HG03097 (cell line): Measurements from ENCODE around the gene TSC2.

ENCODE experiments used
- ATAC-seq: cut with Tn5 transposase; IDR thresholded peaks from one replicate; pipeline ENCODE4 v1.9.1; 2021; ENCODE audit not compliant: unreplicated experiment, low FRiP score

The TSC2 gene

GRCh38 chr16:2082983-2083364 is 35.2 kb downstream of the TSC2 start:
- ATAC-seq: no peak

DNA sequence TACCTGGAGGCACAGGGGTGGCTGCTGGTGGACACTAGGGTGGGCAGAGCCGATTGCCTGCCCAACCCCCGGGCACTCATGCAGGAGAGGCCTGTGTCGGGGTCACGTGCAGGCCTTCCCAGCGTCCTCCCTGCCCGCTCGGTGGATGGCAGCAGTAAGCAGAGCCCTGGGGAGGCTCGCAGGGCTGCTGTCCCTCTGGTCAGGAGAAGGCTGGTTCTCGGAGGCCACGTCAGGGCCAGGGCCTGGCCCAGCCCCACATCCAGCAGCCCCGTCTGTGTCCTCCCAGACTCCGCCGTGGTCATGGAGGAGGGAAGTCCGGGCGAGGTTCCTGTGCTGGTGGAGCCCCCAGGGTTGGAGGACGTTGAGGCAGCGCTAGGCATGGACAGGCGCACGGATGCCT is 35.6 kb downstream of the TSC2 start:
- no peak for ATAC-seq

DNA sequence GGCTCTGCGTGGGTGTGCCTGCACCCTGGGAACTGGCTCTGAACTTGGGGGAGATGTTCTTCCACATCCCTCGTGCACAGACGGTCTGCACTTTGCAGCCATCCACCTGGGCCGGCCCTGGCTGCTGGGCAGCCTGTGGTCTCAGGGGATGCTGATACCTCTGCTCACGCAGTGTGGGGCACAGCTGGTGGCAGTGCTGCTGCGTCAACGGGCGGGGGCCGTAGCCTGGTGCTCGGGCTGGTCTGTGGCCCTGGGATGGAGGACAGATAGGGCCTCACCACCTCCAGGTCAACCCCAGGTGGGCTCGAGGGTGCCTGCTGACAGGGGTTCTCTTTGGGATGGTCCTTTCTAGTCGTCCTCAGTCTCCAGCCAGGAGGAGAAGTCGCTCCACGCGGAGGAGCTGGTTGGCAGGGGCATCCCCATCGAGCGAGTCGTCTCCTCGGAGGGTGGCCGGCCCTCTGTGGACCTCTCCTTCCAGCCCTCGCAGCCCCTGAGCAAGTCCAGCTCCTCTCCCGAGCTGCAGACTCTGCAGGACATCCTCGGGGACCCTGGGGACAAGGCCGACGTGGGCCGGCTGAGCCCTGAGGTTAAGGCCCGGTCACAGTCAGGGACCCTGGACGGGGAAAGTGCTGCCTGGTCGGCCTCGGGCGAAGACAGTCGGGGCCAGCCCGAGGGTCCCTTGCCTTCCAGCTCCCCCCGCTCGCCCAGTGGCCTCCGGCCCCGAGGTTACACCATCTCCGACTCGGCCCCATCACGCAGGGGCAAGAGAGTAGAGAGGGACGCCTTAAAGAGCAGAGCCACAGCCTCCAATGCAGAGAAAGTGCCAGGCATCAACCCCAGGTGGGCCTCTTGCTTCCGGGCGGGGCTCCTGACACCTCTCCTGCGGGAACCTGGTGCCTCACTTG is 36.3 kb downstream of the TSC2 start:
- ATAC-seq: no peak

DNA sequence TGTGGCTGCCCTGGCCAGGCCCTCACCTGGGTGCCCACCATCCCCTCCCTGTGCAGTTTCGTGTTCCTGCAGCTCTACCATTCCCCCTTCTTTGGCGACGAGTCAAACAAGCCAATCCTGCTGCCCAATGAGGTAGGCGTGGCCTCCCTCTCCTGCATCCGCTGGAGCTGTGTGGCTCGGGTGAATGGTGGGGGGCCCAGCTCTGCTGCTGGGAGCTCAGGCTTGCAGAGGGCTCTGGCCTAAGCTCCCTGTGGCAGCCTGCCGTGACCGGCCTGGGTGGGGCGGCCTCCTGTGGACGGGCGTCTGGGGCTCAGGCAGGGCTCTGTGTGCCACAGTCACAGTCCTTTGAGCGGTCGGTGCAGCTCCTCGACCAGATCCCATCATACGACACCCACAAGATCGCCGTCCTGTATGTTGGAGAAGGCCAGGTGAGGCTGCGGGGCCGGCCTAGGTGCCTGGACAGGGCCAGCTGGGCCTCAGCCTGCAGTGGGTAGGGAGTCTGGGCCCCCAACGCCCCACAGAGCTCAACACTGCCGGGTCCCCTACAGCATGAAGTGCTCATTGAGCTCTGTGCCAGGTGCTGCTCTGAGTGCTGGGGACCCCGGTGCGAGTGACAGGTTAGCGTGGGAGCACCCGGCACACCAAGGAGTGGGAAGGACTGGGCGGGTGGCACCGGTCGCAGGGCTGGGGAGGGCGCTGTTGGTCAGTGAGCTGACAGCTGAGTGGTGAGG is 37.3 kb downstream of the TSC2 start:
- no peak for ATAC-seq

- no peak for ATAC-seq
Measured at GRCh38 chr16:2085669-2086068, 37.9 kb downstream of the TSC2 start.

DNA sequence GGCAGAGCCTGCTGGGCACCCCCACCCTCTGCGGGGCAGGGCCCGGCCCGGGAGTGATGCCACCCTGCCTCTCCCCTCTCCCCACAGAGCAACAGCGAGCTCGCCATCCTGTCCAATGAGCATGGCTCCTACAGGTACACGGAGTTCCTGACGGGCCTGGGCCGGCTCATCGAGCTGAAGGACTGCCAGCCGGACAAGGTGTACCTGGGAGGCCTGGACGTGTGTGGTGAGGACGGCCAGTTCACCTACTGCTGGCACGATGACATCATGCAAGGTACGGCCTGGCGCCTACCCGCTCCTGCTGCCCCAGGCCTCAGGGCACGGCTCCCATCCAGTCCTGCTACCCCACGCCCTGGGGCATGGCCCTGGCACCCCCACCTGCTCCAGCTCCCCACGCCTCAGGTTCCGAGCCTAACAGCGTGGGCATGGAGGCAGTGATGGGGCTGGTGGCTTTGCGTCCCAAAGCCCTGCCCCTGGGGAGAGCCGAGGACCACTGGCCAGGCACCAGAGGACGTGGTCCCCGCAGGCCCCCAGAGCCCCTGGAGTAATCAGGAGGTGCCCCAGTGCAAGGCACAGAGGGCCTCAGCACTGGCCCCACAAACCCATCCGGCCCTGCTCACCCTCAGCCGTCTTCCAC is 38.4 kb downstream of the TSC2 start:
- ATAC-seq: no peak

DNA sequence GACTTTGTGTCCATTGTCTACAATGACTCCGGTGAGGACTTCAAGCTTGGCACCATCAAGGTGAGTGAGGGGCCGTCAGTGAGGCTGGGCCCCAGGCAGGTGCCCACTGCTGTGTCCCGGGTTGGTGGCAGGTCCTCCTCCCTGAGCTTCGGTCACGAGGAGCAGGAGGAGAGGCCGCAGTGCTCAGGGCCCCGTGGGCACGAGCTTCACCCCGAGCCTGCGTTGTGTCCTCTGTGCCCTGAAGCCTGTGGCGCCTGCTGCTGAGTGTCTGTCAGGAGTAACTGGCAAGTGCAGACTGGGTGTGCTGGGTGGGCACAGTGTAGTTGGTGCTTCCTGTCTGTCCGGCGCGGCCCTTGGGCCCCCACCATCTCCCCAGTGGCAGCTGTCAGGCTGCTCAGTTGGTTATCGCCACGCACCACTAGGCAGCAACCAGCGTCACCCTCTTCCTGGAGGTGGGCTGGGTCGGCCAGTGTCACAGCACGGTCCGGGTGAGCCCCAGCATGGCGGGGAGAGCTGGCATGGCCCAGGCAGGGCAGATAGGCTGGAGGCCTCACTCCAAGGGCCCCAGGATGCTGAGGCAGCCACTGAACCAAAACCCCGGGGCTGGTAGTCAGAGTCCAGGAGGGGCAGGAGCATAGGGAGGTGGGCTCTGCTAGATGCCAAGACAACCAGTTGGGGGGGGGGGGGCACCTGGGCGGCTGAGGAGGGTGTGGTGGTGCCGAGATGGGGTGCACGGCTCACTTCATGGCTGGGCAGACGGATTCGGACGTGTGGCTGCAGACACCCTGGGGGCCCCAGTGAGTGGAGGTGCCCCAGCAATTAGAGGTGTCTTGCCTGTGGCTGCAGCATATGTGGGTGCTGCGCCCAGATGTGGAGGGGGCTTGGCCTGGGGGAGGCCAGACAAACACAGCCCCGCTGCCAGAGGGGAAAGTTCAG is 39.3 kb downstream of the TSC2 start:
- no peak for ATAC-seq

DNA sequence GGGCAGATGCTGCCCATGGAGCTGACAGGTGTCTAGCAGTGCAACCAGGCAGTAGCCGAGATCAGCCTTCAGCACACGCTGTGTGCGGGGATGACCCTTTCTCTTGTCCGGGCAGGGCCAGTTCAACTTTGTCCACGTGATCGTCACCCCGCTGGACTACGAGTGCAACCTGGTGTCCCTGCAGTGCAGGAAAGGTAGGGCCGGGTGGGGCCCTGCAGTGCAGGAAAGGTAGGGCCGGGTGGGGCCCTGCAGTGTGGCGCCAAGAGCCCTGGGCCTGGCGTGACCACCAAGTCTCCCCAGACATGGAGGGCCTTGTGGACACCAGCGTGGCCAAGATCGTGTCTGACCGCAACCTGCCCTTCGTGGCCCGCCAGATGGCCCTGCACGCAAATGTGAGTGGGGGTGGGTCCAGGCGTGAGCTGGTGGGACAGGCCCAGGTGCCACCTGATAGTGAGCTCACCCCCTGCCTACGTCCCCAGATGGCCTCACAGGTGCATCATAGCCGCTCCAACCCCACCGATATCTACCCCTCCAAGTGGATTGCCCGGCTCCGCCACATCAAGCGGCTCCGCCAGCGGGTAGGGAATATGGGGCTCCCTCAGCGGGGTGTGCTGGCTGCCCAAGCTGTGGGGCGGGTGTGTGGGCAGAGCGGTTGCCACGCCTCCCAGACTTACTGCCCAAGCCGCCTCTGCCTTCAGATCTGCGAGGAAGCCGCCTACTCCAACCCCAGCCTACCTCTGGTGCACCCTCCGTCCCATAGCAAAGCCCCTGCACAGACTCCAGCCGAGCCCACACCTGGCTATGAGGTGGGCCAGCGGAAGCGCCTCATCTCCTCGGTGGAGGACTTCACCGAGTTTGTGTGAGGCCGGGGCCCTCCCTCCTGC is 40.2 kb downstream of the TSC2 start:
- no peak for ATAC-seq

GRCh38 chr16:2088759-2089358 is 41.1 kb downstream of the TSC2 start:
- ATAC-seq: no peak

GRCh38 chr16:2089706-2090480 is 42.1 kb downstream of the TSC2 start:
- no peak for ATAC-seq

- ATAC-seq: no peak
Measured at GRCh38 chr16:2090481-2090776, 42.6 kb downstream of the TSC2 start.

DNA sequence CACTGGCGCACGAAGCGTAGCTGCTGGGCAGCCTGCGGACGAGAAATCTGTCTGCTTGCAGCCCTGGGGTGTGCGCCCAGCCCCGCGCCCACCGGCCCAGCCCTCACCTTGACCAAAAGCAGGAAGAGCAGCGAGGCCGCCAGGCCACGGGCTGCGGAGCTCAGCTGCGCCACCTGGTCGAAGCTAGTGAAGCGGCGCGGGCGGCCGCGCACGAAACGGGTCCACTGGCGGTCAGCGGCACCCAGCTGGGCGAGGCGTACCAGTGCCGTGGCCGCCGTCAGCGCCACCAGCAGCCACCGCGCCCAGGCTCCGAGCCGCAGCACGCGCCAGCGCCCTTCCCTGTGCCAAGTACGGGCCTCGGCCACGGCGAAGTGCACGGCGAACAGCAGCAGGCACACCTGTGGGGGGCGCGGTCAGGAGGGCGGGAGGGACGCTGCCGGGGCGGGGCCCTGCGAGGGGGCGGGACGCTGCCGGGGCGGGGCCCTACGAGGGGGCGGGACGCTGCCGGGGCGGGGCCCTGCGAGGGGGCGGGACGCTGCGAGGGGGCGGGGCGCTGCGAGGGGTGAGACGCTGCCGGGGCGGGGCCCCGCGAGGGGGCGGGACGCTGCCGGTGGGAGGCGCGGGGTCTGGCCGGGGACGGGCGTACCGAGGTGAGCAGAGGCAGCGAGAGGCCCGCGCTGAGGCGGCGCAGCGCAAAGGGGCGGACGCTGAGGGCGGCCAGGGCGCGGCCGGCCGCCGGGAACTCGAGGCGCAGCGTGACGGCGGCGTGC is 43.2 kb downstream of the TSC2 start:
- ATAC-seq: no peak

- ATAC-seq: no peak
Measured at GRCh38 chr16:2091547-2092255, 43.9 kb downstream of the TSC2 start.

GRCh38 chr16:2092256-2092620 is 44.5 kb downstream of the TSC2 start:
- no peak for ATAC-seq

DNA sequence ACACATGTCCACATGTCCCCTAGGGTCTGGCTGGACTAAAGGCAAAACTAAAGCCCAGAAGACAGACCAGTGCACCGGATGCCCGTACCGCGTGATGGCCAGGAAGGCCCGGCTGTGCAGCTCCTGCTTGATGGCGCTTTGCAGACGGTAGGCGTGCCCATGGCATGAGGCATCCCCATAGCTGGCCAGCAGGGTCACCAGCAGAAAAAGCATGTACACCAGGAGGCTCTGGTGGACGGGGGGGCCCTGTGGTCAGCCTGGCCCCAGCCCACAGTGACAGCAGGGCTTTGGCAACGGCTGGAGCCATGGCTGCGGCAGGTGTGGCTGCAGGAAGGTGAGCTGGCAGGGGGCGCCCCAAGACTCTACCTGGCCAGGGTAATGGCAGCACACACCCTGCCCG is 45.1 kb downstream of the TSC2 start:
- ATAC-seq: no peak

GRCh38 chr16:2093793-2094192 is 46.0 kb downstream of the TSC2 start:
- ATAC-seq: no peak

DNA sequence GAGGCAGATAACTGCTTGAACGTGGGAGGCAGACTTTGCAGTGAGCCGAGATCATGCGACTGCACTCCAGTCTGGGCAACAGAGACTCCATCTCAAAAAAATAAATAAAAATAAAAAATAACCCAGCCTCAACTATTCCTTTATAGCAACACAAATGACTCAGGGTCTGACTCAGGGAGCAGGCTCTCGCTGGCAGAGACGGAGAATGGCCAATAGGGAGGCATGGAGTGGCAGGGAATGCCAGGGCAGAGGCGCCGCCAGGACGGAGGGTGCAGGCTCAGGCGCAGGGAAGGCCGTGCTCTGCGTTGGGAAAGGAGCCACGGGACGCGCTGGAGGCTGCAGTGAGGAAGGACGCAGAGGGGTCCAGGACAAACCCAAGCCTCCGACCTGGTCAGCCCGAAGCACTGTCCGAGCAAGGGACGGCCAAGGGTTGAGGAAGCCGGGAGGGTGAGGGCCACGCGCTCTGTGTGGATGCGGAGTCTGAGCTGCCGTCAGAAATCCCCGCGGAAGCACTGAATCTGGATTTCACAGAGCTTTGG is 47.6 kb downstream of the TSC2 start:
- ATAC-seq: no peak
